GM19238 (cell line): Measurements from ENCODE around the gene PRDM11.
"Not testable (repeated sequence)": the region's sequence is repeated elsewhere in the genome, so short reads cannot be mapped to it uniquely, and the experiment has no call there.

Experiments
- DNase-seq: peaks from one replicate; pipeline ENCODE4 v3.0.0; 2011; ENCODE audit warnings: low spot score; ENCODE audit not compliant: insufficient read length

The PRDM11 gene

GRCh38 chr11:45146072-45147016, at the start of gene PRDM11:
PRDM11 (plus strand) TSS chr11:45146639; CDS start chr11:45181767, 35,128 bp downstream.
- peak; percentile 36 for DNase-seq

DNA sequence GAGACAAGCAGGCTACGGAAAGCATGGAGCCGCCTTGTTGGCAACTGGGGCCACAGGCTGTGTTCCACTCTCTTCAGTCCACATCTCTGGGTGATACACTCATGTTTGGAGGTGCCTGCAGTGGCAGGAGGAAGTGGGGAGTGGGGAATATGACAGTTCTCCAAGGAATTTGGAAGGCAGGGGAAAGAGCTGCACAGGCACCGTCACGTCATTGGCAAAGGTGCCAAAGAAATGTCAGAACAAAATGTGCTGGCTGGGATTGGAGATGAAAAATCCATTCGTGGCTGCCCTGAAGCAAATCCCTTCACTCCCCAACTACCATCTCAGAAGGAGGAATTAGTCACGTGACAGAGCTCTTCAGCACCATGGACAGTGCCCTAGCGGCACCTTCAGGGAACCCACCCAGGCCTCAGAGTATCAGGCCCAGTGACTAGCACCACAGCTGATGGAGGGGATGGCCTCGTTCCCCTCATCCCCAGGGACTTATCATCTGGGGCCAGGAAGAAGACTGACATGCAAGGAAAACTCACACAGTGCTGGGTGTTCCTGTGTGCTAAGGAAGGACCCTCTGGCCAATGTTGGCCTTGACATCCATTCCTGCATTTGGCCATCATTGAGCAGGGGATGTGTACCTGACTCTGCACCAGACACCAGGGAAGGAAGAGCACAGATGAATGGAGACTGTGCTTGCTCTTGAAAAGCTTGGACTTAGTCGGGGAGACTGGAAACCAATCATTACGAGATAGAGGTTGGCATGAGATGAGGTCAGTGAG, 48.5 kb upstream of the PRDM11 start:
- no peak for DNase-seq

DNA sequence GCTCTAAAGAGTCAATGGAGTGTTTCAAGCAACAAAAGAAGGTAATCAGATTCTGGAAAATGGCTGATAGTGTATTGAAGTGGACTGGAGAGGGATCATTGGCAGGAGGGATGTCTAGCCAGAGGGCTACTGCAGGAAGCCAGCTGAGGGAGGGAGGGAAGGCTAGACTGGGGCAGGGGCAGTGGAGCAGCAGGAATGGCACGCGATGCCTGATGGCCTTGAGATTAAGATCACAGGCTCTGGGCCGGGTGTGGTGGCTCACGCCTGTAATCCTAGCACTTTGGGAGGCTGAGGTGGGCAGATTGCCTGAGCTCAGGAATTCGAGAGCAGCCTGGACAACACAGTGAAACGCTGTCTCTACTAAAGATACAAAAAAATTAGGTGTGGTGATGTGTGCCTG, 47.5 kb upstream of the PRDM11 start:
- no peak for DNase-seq

DNA sequence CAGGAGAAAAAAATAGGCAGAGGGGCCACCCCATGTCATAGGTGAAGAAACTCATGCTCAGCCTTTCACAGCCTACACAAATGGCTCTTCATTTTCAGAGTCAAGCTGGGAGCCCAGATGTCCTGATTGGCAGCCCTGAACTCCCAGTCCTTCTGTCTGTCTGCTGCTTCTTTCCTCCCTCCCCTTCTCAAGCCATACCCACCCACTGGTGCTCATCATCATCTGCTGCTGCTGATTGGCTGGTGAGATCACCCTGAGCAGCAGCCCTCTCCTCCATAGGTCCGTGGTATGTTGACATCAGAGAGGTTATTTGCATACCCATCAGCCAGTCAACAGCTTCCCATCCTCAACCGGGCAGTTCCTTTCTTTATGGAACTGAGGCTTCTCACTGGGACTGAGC, 46.1 kb upstream of the PRDM11 start:
- no peak for DNase-seq

DNA sequence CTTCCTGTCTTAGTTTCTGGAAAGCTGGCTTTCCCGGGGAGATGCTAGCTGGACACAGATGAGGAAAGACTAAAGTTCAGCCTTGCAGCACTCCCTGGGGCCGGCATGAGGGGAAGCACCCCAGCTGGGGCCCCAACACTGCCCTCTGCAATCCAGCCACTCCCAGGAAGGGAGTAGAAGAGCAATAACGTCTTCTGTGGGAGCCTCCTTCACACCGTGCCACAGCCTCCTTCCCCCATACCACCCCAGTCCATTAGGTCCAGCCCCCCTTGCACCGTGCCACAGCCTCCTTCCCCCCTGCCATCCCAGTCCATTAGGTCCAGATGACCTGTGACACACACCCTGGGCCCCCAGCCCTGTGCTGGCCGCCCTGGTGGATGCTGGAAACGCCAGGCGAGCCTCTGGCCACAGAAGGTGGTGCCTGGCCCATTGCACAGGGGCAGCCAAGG, 44.1 kb upstream of the PRDM11 start:
- no peak for DNase-seq

GRCh38 chr11:45102810-45103621, 43.4 kb upstream of the PRDM11 start:
- peak; percentile 53 for DNase-seq

GRCh38 chr11:45104006-45104789, 42.2 kb upstream of the PRDM11 start:
- DNase-seq, result no peak

DNA sequence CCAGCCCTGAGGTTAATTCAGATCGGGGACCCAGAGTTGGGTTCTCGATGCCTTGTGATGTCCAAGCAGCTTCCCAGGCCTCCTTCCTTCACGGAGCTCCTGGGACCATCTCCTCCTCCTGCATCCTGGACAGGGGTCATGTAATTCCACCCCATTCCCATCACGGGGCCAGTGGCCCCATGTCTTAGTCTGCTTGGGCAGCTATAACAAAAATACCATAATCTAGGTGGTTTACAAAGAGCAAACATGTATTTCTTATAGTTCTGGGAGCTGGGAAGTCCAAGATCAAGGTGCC, 41.7 kb upstream of the PRDM11 start:
- DNase-seq, result no peak

DNA sequence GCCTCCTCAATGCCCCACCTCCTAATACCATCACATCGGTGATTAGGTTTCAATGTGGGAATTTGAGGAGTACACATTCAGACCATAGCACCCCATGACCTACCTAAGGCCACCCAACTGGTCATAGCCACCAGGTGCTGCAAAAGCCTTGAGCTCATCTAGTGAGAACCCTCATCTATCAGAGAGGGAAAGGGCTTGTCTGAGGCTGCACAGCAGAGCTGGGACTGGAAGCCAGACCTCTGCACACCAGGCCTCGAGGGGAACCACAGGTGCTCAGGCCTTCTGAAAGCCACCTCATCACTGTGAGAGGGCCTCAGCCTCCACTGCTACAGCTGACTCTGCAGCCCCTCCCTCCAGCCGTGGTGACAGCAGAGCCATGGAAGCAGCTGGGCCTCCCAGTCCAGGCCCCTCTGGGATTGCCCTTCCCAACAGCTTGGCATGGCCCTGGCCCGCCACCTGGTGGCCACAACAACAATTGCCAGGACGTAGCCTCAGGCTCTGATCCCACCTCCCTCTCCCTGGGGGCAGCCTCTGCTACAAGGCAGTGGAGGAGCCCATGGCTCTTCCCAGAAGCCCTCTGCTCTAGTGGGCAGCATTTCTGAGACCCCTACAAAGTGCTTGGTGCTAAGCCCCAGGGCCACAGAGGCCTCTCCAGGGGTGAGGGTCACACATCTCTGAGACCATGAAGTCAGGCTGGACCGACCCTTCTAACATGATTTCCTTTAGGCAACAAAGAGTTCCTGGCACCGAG, 41.0 kb upstream of the PRDM11 start:
- DNase-seq, result peak; percentile 51

- no peak for DNase-seq
Observed at GRCh38 chr11:45105984-45106375, 40.5 kb upstream of the PRDM11 start.

GRCh38 chr11:45106440-45106839, 40.0 kb upstream of the PRDM11 start:
- DNase-seq, result no peak

DNA sequence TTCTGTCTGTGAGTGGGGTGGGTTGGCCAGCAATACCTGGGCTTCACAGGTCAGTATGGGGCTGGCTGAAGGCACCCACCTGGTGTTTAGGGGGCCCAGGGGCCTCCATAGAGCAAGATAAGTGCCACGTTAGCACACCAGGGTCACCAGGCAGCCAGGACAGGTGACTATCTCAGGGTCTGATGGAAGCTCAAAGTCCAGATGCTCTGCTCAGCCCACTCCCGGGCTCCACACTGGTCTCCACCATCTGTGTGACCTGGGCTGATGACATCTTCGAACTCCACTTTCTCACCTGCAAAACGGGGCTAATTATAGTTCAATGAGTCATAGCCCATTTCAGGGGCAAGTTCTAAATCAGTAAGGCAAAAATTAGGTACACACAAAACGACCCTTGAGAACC, 39.4 kb upstream of the PRDM11 start:
- DNase-seq, result no peak

GRCh38 chr11:45108070-45109064, 38.1 kb upstream of the PRDM11 start:
- DNase-seq, result no peak

- DNase-seq, result no peak
Observed at GRCh38 chr11:45109400-45109799, 37.0 kb upstream of the PRDM11 start.

- DNase-seq, result peak; percentile 56
Observed at GRCh38 chr11:45110562-45110961, 35.9 kb upstream of the PRDM11 start.

DNA sequence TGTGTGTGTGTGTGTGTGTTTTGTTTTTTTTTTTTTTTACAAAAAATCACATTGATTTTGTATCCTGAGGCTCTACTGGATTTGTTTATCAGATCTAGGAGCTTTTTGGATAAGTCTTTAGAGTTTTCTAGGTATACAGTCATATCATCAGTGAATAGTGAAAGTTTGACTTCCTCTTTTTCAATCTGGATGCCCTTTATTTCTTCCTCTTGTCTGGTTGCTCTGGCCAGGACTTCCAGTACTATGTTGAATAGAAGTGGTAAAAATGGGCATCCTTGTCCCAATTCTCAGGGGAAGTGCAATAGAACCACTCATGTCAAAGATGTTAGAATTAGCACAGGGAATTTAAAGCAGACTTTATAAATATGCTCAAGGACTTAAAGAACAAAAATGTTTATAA, 32.6 kb upstream of the PRDM11 start:
- no peak for DNase-seq

GRCh38 chr11:45127836-45128235, 18.6 kb upstream of the PRDM11 start:
- DNase-seq, result not testable (repeated sequence)

- no peak for DNase-seq
Observed at GRCh38 chr11:45133878-45134277, 12.6 kb upstream of the PRDM11 start.

DNA sequence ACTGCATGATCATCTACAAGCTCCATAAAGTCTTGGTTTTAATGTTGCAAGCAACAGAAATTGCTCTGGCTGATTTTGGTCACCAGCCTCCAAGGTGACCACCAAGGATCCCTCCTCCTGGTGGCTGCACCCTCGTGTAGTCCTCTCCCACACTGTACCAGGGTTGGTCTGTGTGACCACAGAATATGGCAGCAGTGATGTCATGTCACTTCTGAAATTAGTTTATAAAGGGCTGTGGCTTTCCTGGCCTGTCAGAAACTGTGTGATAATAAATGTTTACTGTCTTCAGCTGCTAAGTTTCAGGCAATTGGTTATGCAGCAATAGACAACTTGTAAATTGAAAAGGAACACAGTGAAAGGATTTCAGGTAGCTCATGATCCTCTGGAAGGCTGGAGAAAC, 5.3 kb upstream of the PRDM11 start:
- no peak for DNase-seq
